ENCODE measurements around the gene PDE7B.

The PDE7B gene

GRCh38 chr6:135994857-135995544 is 143.5 kb downstream of the PDE7B start:
- ATAC-seq: no peak

GRCh38 chr6:135995545-135995898 is 144.0 kb downstream of the PDE7B start:
- no peak for ATAC-seq

- ATAC-seq: no peak
Measured at GRCh38 chr6:135996668-135997067, 145.2 kb downstream of the PDE7B start.

DNA sequence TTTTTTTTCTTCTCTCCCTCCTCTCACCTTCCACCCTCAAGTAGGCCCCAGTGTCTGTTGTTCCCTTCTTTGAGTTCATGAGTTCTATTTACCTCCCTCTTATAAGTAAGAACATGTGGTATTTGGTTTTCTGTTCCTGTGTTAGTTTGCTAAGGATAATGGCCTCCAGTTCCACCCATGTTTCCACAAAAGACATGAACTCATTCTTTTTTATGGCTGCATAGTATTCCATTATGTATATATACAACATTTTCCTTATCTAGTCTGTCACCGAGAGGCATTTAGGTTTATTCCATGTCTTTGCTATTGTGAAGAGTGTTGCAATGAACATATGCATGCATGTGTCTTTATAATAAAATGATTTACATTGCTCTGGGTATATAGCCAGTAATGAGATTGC is 147.9 kb downstream of the PDE7B start:
- no peak for ATAC-seq

- ATAC-seq: no peak
Measured at GRCh38 chr6:136007345-136007744, 155.8 kb downstream of the PDE7B start.

- no peak for ATAC-seq
Measured at GRCh38 chr6:136011475-136011874, 160.0 kb downstream of the PDE7B start.

DNA sequence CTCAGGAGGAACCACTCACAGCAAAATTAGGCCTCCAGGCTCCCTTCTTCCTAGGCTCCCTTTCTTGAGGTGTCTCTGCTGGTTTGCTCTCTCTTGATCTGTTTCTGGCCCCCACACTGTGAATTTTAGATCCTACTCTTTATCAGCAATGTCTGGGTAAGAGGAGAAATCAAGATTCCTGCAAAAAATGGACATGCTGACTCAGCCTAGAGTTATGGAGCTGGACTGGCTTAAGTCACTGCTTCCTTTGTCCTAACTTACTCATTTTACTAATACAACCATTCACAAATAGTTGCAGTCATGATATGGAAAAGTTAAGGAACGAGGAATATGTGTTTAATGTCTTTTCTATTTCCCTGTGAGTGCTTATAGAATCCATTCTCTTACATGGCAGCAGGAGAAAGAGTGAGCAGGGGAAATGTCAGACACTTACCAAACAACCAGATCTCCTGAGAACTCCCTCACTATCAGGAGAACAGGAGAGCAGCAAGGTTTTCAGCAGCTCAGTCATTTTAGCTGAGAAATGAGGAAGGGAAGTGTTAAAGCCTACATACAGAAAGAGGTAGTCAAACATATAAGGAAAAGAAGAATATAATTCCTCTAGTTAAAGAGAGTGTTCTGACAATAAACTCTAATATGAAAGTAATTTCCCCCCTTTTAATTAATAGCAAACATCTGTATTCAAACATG is 160.8 kb downstream of the PDE7B start:
- no peak for ATAC-seq

- no peak for ATAC-seq
Measured at GRCh38 chr6:136012943-136013342, 161.4 kb downstream of the PDE7B start.

DNA sequence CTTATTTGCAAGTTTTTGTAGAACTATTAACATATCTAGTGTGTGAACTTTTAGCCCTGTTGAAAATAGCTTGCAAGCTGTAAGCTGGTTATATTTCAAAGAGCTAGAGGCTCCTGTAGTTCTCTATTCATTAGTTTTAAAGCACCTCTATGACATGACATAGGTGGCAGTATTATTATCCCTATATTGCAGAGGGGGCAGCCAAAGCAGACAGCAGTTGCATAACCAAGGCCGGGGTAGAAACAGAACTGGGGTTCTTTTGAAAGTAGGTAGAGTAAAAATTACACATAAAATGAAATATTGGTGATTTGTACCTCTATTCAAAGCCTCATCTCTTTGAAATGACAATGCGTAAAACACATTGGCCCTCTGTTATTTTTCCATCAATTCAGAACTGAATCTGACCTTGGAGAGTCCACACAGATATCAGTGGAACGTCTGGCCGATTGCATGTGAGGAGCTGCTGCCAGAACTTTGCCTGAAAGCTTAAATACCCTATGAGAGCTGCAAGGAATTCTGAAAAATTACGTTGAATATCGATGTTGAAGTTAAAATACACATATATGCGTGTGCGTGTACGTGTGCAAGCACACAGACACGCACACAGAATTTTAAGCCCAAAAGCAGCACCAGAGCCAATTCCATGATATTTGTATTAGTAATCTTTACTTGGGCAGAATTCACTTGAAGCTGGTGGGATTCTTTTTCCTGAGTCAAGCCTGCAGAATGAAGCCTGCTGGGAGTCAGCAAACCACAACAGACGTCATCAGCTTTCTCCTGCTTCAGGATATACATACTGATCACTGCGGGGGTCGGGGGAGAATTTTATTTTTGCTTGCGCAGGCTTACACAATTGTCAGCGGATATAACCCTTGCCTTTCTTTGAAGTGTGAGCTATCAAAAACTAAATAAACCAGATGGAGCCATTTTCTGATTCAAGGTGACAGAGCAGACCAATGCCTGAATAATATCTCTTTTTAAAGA is 163.2 kb downstream of the PDE7B start:
- ATAC-seq: no peak

- ATAC-seq: no peak
Measured at GRCh38 chr6:136015531-136015930, 164.0 kb downstream of the PDE7B start.

DNA sequence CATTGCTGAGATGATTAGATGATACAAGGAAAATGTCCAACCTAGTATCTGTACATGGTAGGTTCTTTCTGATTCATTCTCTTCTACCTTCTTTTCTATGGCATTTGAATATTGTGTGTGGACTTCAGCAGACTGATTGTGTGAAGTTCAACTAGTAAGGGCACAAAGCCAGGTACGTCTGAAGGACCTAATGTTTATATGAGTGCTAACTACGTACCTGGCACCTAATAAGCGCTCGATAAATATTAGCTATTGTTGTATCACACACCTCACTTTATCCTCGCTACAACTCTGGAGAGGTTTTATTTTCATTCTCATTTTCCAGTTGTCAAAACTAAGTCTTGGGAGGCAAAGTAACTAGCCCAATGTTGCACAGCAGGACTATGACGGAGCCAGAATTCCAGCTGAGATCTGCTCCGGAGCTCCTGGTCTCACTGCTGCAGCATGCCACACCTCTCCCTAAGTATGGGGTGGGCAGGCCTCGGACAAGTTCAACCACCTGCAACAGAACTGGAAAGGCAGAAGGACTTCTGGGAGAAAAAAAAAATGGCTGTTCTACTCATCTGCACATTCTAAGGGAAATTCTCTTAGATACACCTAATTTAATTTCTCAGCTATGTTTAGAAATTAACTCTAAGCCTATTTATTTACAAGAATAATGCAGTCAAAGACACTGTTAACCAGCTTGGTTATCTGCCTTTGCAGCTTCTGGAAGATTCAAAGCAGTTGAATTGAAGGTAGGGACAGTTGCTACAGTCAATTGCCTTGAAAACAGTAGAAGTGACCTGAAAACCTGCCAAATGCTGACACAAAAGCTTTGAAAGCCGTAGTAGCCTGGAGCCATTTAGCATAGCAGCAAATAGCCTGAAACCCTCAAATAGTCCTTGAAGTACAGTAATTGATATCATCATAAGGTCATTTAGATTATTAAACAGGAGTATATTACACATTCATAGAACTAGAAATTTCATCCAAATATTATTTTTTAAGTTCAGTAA is 165.0 kb downstream of the PDE7B start:
- ATAC-seq: no peak

DNA sequence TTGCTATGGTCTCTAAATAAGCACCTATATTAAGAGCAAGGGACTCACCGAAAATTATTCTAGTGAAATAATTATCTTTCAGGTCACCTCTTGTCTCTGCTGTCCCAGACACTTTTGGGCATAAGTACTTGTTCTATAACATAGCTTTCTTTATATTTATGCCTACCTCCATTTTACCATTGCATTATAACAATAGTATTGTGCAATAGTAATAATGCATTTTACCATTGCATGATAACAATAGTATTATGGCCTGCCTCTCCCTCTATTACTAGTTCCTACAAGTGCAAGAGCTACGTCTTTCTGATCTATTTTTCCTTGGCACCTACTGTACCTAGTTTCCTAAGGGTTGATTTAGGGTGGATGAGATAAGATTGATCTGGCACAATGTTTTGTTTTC is 169.2 kb downstream of the PDE7B start:
- no peak for ATAC-seq

GRCh38 chr6:136022224-136022874 is 170.8 kb downstream of the PDE7B start:
- no peak for ATAC-seq

GRCh38 chr6:136024711-136025110 is 173.2 kb downstream of the PDE7B start:
- no peak for ATAC-seq

DNA sequence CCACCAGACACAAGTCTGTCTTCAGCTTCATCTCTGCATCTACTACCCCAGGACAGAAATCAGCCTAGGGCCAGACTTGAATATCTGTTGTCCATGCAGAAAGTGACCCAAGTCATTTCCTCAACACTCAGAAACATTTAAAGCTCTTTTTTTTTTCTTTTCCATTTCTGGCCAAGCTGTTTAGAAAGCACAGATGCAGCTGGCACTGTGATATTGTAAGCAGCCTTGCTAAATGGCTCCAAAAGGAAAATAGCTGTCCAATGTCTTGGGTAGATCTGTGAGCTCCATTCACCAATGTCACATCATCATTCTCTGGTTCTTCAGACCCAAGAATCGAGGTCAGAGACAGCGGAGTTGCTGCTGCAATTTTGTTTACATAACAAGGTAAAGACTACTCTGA is 174.2 kb downstream of the PDE7B start:
- no peak for ATAC-seq

DNA sequence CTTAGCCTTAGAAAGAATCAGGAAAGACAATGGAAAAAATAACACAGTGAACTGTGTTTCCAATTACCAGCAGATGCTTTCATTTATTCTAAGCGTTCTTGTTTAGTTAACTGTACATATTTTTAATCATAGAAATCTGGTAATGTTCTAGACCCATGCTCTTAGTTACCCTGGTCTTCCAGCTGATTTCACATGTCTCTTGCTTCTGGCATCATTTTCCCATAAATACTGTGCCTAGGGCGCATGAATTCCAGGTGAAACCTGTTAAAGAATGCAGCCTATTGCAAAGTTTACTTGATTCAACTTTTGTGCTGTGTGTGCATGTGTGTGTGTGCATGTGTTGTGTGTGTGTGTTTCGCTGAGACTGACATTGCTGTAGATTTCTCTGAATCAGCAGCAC is 178.6 kb downstream of the PDE7B start:
- ATAC-seq: no peak

DNA sequence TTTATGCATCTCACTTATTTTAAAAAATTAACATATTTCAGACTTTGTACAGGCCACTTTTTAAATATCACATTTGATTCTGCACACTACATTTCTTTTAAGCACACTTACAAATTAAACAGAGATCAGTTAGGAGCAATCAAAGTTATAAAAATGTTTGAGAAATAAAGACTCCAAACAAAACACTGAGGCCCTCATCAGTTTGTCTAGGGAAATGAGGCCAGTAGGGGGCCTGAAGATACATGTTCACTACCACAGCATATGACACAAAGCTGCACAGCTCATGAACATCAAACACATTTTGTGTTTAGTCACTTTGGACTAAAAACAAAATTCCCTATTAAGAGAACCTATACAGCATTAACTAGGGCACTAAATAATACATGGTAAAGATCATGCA is 180.5 kb downstream of the PDE7B start:
- ATAC-seq: no peak

DNA sequence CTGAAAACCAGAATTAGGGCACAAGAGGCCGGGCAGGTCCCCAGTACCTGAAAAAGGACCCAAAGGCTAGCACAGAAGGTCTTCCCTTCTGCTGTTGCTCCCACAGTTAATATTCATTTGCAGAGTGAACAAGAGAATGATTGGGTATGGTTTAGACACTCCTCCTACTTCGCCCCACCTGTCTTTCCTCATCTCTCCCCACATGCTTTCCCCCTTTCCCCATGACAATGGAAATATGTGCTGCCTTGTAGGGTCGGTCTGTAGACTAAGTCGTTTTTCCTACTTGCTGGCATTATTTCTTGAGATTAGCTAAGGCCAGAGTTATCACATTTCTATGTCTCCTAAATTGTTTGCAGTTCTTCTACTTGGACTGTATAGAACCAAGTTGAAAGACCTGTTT is 181.9 kb downstream of the PDE7B start:
- ATAC-seq: no peak

- ATAC-seq: no peak
Measured at GRCh38 chr6:136034422-136034821, 182.9 kb downstream of the PDE7B start.

DNA sequence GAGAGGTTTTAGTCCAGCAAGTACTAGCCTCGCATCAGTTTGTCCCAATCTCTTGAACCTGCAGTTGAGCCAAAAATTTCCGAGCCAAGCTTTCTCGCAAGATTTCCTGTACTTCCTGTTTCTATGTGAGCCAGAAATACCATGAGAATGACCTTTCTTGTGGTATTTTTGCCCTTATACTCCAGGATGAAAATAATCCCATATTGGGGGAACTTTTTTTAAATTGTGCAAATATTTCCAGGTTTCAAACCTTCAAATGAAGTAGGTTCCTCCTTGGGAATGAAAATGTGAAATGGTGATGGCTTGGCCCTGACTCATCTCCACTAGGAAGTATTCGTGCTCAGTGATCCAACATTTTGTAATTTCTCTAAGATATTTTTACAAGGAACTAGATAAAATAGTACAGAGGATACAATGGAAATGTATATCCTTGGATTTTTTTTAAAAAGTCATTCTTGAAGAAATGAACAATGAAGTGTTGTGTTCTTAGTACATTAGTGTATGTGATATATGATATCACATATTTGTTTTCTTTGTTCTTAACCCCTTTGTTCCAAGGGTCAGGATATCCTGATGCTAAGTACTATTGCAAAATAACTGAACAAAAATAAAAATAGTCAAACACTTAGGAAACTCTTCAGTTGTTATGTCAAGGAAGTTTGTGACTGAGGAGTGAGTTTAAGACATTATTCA is 184.0 kb downstream of the PDE7B start:
- no peak for ATAC-seq

DNA sequence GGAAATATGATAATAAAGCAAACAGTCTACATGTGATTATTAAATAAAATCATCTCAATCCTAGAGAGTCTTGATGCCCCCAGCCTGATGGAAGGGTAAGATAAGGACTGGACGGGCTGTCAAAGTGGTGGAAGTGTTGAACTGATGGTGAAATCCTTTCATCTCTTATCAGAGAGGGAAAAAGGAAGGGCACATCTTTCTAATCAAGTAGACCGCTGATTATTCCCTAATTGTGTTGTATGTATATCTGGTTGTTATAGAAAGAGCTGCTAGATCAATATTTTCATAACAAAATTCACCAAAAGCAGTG is 184.5 kb downstream of the PDE7B start:
- no peak for ATAC-seq
